Posterior vena cava (tissue), 2 donors: ENCODE results near the gene PTAR1. TPM values are rescaled to one million over a fixed set of nuclear protein-coding genes. Genes with fewer than 3 reads are reported as not detected.
"Not testable (repeated sequence)": the region's sequence is repeated elsewhere in the genome, so short reads cannot be mapped to it uniquely, and the experiment has no call there.

ENCODE experiments used
- DNase-seq: peaks from one replicate; pipeline ENCODE4 v3.0.0-alpha.2; 2020; ENCODE audit warnings: low spot score
- intact Hi-C, 2 donors: fragments of 100-400 bp; cut with DNase I; formaldehyde crosslinking; loops; one replicate each; pipeline versions ENCODE4 v1.14.1 to v1.14.2; 2022 to 2023
- long read RNA-seq, 2 donors: library from polyadenylated mRNA; unstranded; transcript quantifications; one replicate each; pipeline ENCODE4 v2.0.0, GENCODE V29; 2020 to 2021
- total RNA-seq, 2 donors: library from RNA; stranded (reverse); fragmentation: NEBNext Ultra II Directional; extraction: Animal tissue kit (Norgen Biotek cat#: 25700); gene quantifications; one replicate each; pipeline ENCODE4 v1.2.1, GENCODE V29; 2021
- donor health status: DM: yes; HTN: yes; CAD: no.
- donor health status: DM: yes; HTN: yes; CAD: no.

The PTAR1 gene
- 10 to 100 TPM; 48.3 to 48.8 TPM for total RNA-seq
- long read RNA-seq, donor 1, partial matches to known transcripts = 0 of 5 reads
- long read RNA-seq, donor 1, other reads (novel, unspliced or antisense) = 5 of 5 reads
- long read RNA-seq, donor 2, partial matches to known transcripts = 2 of 7 reads
- long read RNA-seq, donor 2, other reads (novel, unspliced or antisense) = 2 of 7 reads

- DNase-seq = peak; percentile 98
- intact Hi-C loops = no loop called here
Observed at GRCh38 chr9:69759421-69760277, at the start of gene PTAR1. Gene PTAR1, minus strand, starts transcription at chr9:69760011. Its CDS starts 73 bp downstream, at chr9:69759938.

- intact Hi-C loops = no loop called here
- no peak for DNase-seq
Observed at GRCh38 chr9:69809304-69809863, 49.6 kb upstream of the PTAR1 start.

- no peak for DNase-seq
- intact Hi-C loops = no loop called here
Observed at GRCh38 chr9:69806627-69807026, 46.8 kb upstream of the PTAR1 start.

GRCh38 chr9:69805962-69806515 lies 46.2 kb upstream of the PTAR1 start:
- no peak for DNase-seq
- intact Hi-C loops = no loop called here

- intact Hi-C loops = no loop called here
- no peak for DNase-seq
Observed at GRCh38 chr9:69801989-69802388, 42.2 kb upstream of the PTAR1 start.

GRCh38 chr9:69800027-69800426 lies 40.2 kb upstream of the PTAR1 start:
- DNase-seq, intact Hi-C loops: not testable (repeated sequence)

GRCh38 chr9:69799521-69799920 lies 39.7 kb upstream of the PTAR1 start:
- intact Hi-C loops, DNase-seq: not testable (repeated sequence)

- intact Hi-C loops = no loop called here
- DNase-seq = no peak
Observed at GRCh38 chr9:69798744-69799143, 38.9 kb upstream of the PTAR1 start.

- DNase-seq = no peak
- intact Hi-C loops = no loop called here
Observed at GRCh38 chr9:69797675-69798074, 37.9 kb upstream of the PTAR1 start.

- intact Hi-C loops = no loop called here
- no peak for DNase-seq
Observed at GRCh38 chr9:69794356-69794755, 34.5 kb upstream of the PTAR1 start.

- intact Hi-C loops = no loop called here
- DNase-seq = no peak
Observed at GRCh38 chr9:69785757-69786156, 25.9 kb upstream of the PTAR1 start.

- intact Hi-C loops = no loop called here
- no peak for DNase-seq
Observed at GRCh38 chr9:69773258-69773657, 13.4 kb upstream of the PTAR1 start.

- intact Hi-C loops = no loop called here
- no peak for DNase-seq
Observed at GRCh38 chr9:69771775-69772418, 12.1 kb upstream of the PTAR1 start.

GRCh38 chr9:69768716-69769115 lies 8.9 kb upstream of the PTAR1 start:
- DNase-seq = no peak
- intact Hi-C loops = no loop called here

- intact Hi-C loops = no loop called here
- DNase-seq = no peak
Observed at GRCh38 chr9:69768101-69768500, 8.3 kb upstream of the PTAR1 start.

GRCh38 chr9:69763862-69764261 lies 4.1 kb upstream of the PTAR1 start:
- intact Hi-C loops, DNase-seq: not testable (repeated sequence)

- DNase-seq = no peak
- intact Hi-C loops = no loop called here
Observed at GRCh38 chr9:69762527-69762926, 2.7 kb upstream of the PTAR1 start.

- DNase-seq = no peak
- intact Hi-C loops = no loop called here
Observed at GRCh38 chr9:69760278-69760610, 433 bp upstream of the PTAR1 start.

- DNase-seq = no peak
- intact Hi-C loops = no loop called here
Observed at GRCh38 chr9:69759021-69759420, 790 bp downstream of the PTAR1 start.
